PFSK-1 (cell line): ENCODE data around the gene CRLF2.

ENCODE experiments used
- POLR2AphosphoS5 ChIP-seq: IDR thresholded peaks from 2 replicates; pipeline ENCODE4 v1.6.1; 2012; ENCODE audit warnings: low read depth, mild to moderate bottlenecking, control low read depth, low read length, moderate library complexity
- SIN3A ChIP-seq: IDR thresholded peaks from 2 replicates; pipeline ENCODE4 v1.6.1; 2012; ENCODE audit warnings: mild to moderate bottlenecking, low read length, moderate library complexity, borderline replicate concordance; ENCODE audit not compliant: insufficient read depth

DNA sequence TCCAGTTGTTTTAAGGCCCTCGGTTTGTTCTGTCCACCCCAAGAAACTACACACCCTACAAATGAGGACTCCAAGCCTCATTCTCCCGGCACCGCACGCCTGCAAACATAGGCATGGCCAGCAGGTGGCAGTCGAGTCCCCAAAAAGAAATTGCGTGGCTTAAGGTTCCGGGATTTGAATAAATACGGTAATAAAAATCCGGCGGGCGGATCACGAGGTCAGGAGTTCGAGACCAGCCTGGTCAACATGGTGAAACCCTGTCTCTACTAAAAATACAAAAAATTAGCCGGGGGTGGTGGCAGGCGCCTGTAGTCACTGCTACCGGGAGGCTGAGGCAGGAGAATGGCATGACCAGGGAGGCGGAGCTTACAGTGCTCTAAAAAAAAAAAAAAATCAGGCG is 34.4 kb upstream of the CRLF2 start:
- TF ChIP-seq SIN3A (no peak), POLR2AphosphoS5 (no peak)
